A673 (cell line): Measurements from ENCODE around the gene ERVFRD-1. TPM values are rescaled to one million over a fixed set of nuclear protein-coding genes. Genes with fewer than 3 reads are reported as not detected.

Experiments
- BruUV-seq: library from RNA; stranded (reverse); fragments of 400-500 nt; replicated peaks from 2 replicates; lab custom pipeline; 2021; lab: Mats Ljungman, UMichigan
- CTCF ChIA-PET: fragments of 300-600 bp; sonication (Branson Sonifier 250); formaldehyde crosslinking; loops from one replicate; lab custom pipeline; 2022; ENCODE audit warnings: antibody characterized with exemption; lab: Charles Lee
- POLR2A ChIA-PET: fragments of 300-600 bp; sonication (Branson Sonifier 250); formaldehyde crosslinking; loops from one replicate; lab custom pipeline; 2022; ENCODE audit warnings: antibody characterized with exemption; ENCODE audit not compliant: low non-redundant PET; lab: Charles Lee
- DNase-seq: peaks from one replicate; pipeline ENCODE4 v3.0.0-alpha.2; 2015; ENCODE audit warnings: low spot score
- H3K27ac ChIP-seq: fragments of 200-600 bp; sonication (generic); 2 replicates; pipeline ENCODE4 v1.5.1; 2016; ENCODE audit warnings: mixed run types, low read depth, mild to moderate bottlenecking, mixed read lengths, antibody characterized with exemption, low read length; ENCODE audit not compliant: poor library complexity, severe bottlenecking
- H3K27me3 ChIP-seq: fragments of 200-600 bp; sonication (generic); replicated peaks from 2 replicates; pipeline ENCODE4 v1.6.1; 2017; ENCODE audit warnings: mixed run types, low read depth, mild to moderate bottlenecking, mixed read lengths, antibody characterized with exemption, low read length; ENCODE audit not compliant: insufficient read depth, poor library complexity
- H3K36me3 ChIP-seq: fragments of 200-600 bp; sonication (generic); 2 replicates; pipeline ENCODE4 v1.6.1; 2016; ENCODE audit warnings: mixed run types, mild to moderate bottlenecking, mixed read lengths, antibody characterized with exemption, low read length; ENCODE audit not compliant: insufficient read depth, poor library complexity, severe bottlenecking
- H3K4me1 ChIP-seq: fragments of 200-600 bp; sonication (generic); 2 replicates; pipeline ENCODE4 v1.6.1; 2017; ENCODE audit warnings: mixed run types, mild to moderate bottlenecking, mixed read lengths, antibody characterized with exemption, low read length; ENCODE audit not compliant: insufficient read depth, poor library complexity, severe bottlenecking
- H3K4me3 ChIP-seq: fragments of 200-600 bp; sonication (generic); 2 replicates; pipeline ENCODE4 v1.5.1; 2016; ENCODE audit warnings: low read depth, mixed run types, mild to moderate bottlenecking, mixed read lengths, low read length; ENCODE audit not compliant: poor library complexity, severe bottlenecking
- H3K9me3 ChIP-seq: fragments of 200-600 bp; sonication (generic); 2 replicates; pipeline ENCODE4 v1.6.1; 2016; ENCODE audit warnings: mixed run types, low read depth, mild to moderate bottlenecking, mixed read lengths, antibody characterized with exemption, low read length; ENCODE audit not compliant: poor library complexity, severe bottlenecking
- EZH2 ChIP-seq: fragments of 200-600 bp; sonication (generic); IDR thresholded peaks from 2 replicates; pipeline ENCODE4 v1.6.1; 2017; ENCODE audit warnings: borderline replicate concordance, low read depth, mild to moderate bottlenecking, mixed read lengths, antibody characterized with exemption, low read length; ENCODE audit not compliant: poor library complexity, severe bottlenecking
- intact Hi-C: fragments of 100-400 bp; cut with micrococcal nuclease; formaldehyde crosslinking; loops from one replicate; pipeline ENCODE4 v1.10.0; 2022; ENCODE audit not compliant: unreplicated experiment
- total RNA-seq: library from RNA; stranded (reverse); gene quantifications from 2 replicates; pipeline ENCODE4 v1.2.3, GENCODE V29; 2021
- TF ChIP-seq, protein P1 (sequence below): fragments of 300-800, 200-600 bp; sonication (generic); conservative IDR thresholded peaks from 2 replicates; pipeline ENCODE4 v1.5.1; 2017; ENCODE audit warnings: low read depth, mild to moderate bottlenecking, antibody characterized with exemption, low read length, moderate library complexity, mixed read lengths

Gene ERVFRD-1
- total RNA-seq, 1 experiment from 2014 or later: 0.11 TPM

GRCh38 chr6:11140056-11140455 lies 28.5 kb upstream of the ERVFRD-1 start:
- DNase-seq: no peak
- POLR2A ChIA-PET: no interaction called here
- Histone ChIP-seq H3K27ac (no peak overlapping the region), H3K27me3 (no peaks in the 10 kb centered on the region), H3K36me3 (peaks cover 4% of the 10 kb centered on the region), H3K4me1 (peaks cover 17% of the 10 kb centered on the region), H3K4me3 (no peak overlapping the region), H3K9me3 (no peaks in the 10 kb centered on the region)
- TF ChIP-seq, protein P1, sequence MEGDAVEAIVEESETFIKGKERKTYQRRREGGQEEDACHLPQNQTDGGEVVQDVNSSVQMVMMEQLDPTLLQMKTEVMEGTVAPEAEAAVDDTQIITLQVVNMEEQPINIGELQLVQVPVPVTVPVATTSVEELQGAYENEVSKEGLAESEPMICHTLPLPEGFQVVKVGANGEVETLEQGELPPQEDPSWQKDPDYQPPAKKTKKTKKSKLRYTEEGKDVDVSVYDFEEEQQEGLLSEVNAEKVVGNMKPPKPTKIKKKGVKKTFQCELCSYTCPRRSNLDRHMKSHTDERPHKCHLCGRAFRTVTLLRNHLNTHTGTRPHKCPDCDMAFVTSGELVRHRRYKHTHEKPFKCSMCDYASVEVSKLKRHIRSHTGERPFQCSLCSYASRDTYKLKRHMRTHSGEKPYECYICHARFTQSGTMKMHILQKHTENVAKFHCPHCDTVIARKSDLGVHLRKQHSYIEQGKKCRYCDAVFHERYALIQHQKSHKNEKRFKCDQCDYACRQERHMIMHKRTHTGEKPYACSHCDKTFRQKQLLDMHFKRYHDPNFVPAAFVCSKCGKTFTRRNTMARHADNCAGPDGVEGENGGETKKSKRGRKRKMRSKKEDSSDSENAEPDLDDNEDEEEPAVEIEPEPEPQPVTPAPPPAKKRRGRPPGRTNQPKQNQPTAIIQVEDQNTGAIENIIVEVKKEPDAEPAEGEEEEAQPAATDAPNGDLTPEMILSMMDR: no peak
- no peak for TF ChIP-seq EZH2
- intact Hi-C loops: no loop called here
- no TSS peak for BruUV-seq
- CTCF ChIA-PET: no interaction called here

- Histone ChIP-seq H3K27ac (no peak overlapping the region), H3K9me3 (no peaks in the 10 kb centered on the region), H3K27me3 (no peaks in the 10 kb centered on the region), H3K36me3 (peaks cover 4% of the 10 kb centered on the region), H3K4me3 (no peak overlapping the region), H3K4me1 (peaks cover 17% of the 10 kb centered on the region)
- intact Hi-C loops: no loop called here
- TF ChIP-seq EZH2: no peak
- TF ChIP-seq, protein P1: no peak
- no peak for DNase-seq
- CTCF ChIA-PET: no interaction called here
- no TSS peak for BruUV-seq
- POLR2A ChIA-PET: no interaction called here
These were observed 27.8 kb upstream of the ERVFRD-1 start for GRCh38 chr6:11139051-11139960.

DNA sequence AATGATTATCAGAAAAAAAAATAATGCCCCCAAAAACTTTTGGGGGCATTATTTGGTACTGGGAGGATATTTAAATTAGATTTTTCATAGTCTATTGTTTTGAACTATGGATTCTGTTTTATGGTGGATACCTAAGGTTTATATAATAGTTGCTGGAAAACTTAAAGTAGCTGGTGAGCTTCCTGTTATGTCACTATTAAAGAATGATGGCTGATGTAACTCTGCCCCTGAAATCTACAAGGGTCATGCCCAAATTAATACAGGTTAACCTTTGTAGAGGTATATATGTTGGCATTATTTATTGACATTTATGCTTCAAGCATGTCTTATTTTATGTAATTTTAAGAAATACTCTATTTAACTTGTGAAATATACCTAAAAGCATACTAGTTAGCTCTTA lies 25.3 kb upstream of the ERVFRD-1 start:
- BruUV-seq: no TSS peak
- intact Hi-C loops: no loop called here
- POLR2A ChIA-PET: no interaction called here
- peaks cover 11% of the 10 kb centered on the region for H3K4me1 ChIP-seq
- H3K9me3 ChIP-seq: no peaks in the 10 kb centered on the region
- H3K27ac ChIP-seq: no peak overlapping the region
- DNase-seq: no peak
- CTCF ChIA-PET: no interaction called here
- TF ChIP-seq, protein P1: no peak
- TF ChIP-seq EZH2: no peak
- H3K4me3 ChIP-seq: no peak overlapping the region
- no peaks in the 10 kb centered on the region for H3K27me3 ChIP-seq
- H3K36me3 ChIP-seq: peaks cover 4% of the 10 kb centered on the region
